HepG2 (cell line): Measurements from ENCODE around the gene ISOC2. TPM values are rescaled to one million over a fixed set of nuclear protein-coding genes. Genes with fewer than 3 reads are reported as not detected.

Source experiments
- AGO1 ChIP-seq: fragments of 200-400 bp; formaldehyde crosslinking; IDR thresholded peaks from 2 replicates; pipeline ENCODE4 v1.6.1; 2017; ENCODE audit warnings: mild to moderate bottlenecking, low read depth, low read length, moderate library complexity; ENCODE audit not compliant: poor library complexity, severe bottlenecking
- GZF1 ChIP-seq: sonication (generic); formaldehyde crosslinking; IDR thresholded peaks from 2 replicates; pipeline ENCODE4 v1.5.1; 2020; ENCODE audit warnings: mild to moderate bottlenecking, missing genetic modification reagents
- HMG20A ChIP-seq: IDR thresholded peaks from 2 replicates; pipeline ENCODE4 v1.6.1; 2016; ENCODE audit warnings: borderline replicate concordance
- HMGA1 ChIP-seq: sonication (generic); formaldehyde crosslinking; conservative IDR thresholded peaks from 2 replicates; pipeline ENCODE4 v1.4.0; 2020; ENCODE audit warnings: missing genetic modification reagents
- JUNB ChIP-seq: sonication (generic); formaldehyde crosslinking; IDR thresholded peaks from 2 replicates; pipeline ENCODE4 v1.8.0; 2022; ENCODE audit warnings: missing genetic modification reagents, mild to moderate bottlenecking, borderline replicate concordance
- KAT8 ChIP-seq: IDR thresholded peaks from 2 replicates; pipeline ENCODE4 v1.6.1; 2016; ENCODE audit warnings: missing genetic modification reagents, missing compliant biosample characterization
- NR1H2 ChIP-seq: sonication (generic); formaldehyde crosslinking; IDR thresholded peaks from 2 replicates; pipeline ENCODE4 v1.8.1; 2022; ENCODE audit warnings: low read depth, missing genetic modification reagents, borderline replicate concordance
- SP2 ChIP-seq: sonication (generic); formaldehyde crosslinking; IDR thresholded peaks from 2 replicates; pipeline ENCODE4 v1.5.1; 2020; ENCODE audit warnings: mild to moderate bottlenecking, missing genetic modification reagents
- SRSF9 ChIP-seq: fragments of 200-400 bp; formaldehyde crosslinking; IDR thresholded peaks from 2 replicates; pipeline ENCODE4 v1.6.1; 2018; ENCODE audit warnings: borderline replicate concordance, mild to moderate bottlenecking, low read depth, low read length; ENCODE audit not compliant: insufficient read depth, poor library complexity, severe bottlenecking
- ZBTB21 ChIP-seq: sonication (generic); formaldehyde crosslinking; IDR thresholded peaks from 2 replicates; pipeline ENCODE4 v1.4.0; 2020; ENCODE audit warnings: missing genetic modification reagents
- ZBTB7B ChIP-seq: sonication (generic); formaldehyde crosslinking; IDR thresholded peaks from 2 replicates; pipeline ENCODE4 v1.4.0; 2020; ENCODE audit warnings: missing genetic modification reagents
- ZSCAN25 ChIP-seq: sonication (generic); formaldehyde crosslinking; IDR thresholded peaks from 2 replicates; pipeline ENCODE4 v1.8.0; 2022; ENCODE audit warnings: mild to moderate bottlenecking, missing genetic modification reagents
- ZSCAN9 ChIP-seq: IDR thresholded peaks from 2 replicates; pipeline ENCODE4 v1.6.1; 2016; ENCODE audit warnings: borderline replicate concordance
- polyA plus RNA-seq, 8 experiments: library from polyadenylated mRNA; depleted of rRNA in 3 of 8; stranded (reverse) in 7 of 8; unstranded in 1 of 8; fragments of >200 nt; fragmentation: Illumina TruSeq in 4 of 8; extraction: Trizol in 4 of 8; gene quantifications; 2 replicates each; pipeline versions ENCODE4 v1.2.1 to v1.2.3, GENCODE V29; 2011 to 2016; ENCODE audit warnings: low read depth in 4 of 8, missing spikeins in 1 of 8, mixed read lengths in 1 of 8; ENCODE audit not compliant: insufficient read depth in 1 of 8
- total RNA-seq, 5 experiments: library from RNA; depleted of rRNA; stranded (reverse); fragments of >200 nt; fragmentation: Illumina TruSeq; extraction: Trizol; gene quantifications; 2 replicates each; pipeline ENCODE4 v1.2.3, GENCODE V29; 2016; ENCODE audit warnings: low read depth in 1 of 5
- TF ChIP-seq, protein P1 (sequence below): sonication (generic); formaldehyde crosslinking; IDR thresholded peaks from 2 replicates; pipeline ENCODE4 v1.5.1; 2020; ENCODE audit warnings: mild to moderate bottlenecking, missing genetic modification reagents
- TF ChIP-seq, protein P2 (sequence below): sonication (generic); formaldehyde crosslinking; IDR thresholded peaks from 2 replicates; pipeline ENCODE4 v1.4.0; 2020; ENCODE audit warnings: missing genetic modification reagents, borderline replicate concordance
- TF ChIP-seq, protein P3 (sequence below): sonication (generic); formaldehyde crosslinking; IDR thresholded peaks from 2 replicates; pipeline ENCODE4 v1.4.0; 2020; ENCODE audit warnings: missing genetic modification reagents
- TF ChIP-seq, protein P4 (sequence below): sonication (generic); formaldehyde crosslinking; IDR thresholded peaks from 2 replicates; pipeline ENCODE4 v1.4.0; 2020; ENCODE audit warnings: mild to moderate bottlenecking, missing genetic modification reagents
- TF ChIP-seq, protein P5 (sequence below): sonication (generic); formaldehyde crosslinking; conservative IDR thresholded peaks from 2 replicates; pipeline ENCODE4 v1.8.0; 2022; ENCODE audit warnings: missing genetic modification reagents

ISOC2 gene
- total and polyA plus RNA-seq, 2 of the 13 experiments (the other 11 are each of a cell fraction or from before 2014, with no cell fraction given) = 76.8 to 105 TPM

DNA sequence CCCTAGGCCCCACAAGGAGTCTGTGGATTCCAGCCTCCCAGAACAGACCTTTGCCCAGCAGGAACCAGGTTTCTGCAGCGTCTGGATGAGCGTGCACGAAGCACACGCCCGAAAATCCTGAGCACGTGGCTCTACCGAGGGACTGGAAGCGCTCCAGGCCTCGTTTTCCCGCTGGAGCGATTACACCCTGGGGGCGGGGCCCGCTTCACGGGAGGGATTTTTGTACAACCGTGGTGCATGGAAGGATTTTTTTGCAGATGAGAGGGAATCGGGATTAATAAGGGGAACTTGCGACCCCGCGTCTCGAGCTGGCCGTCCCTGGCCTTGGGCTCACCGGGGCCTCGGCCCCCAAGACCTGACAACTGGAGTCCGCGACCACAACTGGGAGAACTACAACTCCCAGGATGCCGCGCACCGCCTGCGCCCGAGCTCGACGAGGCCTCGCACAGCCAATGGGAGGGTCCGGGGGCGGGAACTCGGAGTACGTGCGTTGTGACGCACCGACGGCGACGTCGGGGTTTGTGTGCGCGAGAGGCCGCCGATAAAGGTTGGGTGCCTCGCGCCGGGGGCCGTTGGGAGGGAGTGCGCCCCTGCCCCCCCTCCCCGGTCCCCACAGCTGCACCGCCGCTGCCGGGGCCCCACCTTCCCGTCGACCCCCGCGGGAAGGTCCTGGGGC lies 14.8 kb upstream of the ISOC2 start, which contains the start of gene ZNF628 (continued):
- TF ChIP-seq, protein P1, sequence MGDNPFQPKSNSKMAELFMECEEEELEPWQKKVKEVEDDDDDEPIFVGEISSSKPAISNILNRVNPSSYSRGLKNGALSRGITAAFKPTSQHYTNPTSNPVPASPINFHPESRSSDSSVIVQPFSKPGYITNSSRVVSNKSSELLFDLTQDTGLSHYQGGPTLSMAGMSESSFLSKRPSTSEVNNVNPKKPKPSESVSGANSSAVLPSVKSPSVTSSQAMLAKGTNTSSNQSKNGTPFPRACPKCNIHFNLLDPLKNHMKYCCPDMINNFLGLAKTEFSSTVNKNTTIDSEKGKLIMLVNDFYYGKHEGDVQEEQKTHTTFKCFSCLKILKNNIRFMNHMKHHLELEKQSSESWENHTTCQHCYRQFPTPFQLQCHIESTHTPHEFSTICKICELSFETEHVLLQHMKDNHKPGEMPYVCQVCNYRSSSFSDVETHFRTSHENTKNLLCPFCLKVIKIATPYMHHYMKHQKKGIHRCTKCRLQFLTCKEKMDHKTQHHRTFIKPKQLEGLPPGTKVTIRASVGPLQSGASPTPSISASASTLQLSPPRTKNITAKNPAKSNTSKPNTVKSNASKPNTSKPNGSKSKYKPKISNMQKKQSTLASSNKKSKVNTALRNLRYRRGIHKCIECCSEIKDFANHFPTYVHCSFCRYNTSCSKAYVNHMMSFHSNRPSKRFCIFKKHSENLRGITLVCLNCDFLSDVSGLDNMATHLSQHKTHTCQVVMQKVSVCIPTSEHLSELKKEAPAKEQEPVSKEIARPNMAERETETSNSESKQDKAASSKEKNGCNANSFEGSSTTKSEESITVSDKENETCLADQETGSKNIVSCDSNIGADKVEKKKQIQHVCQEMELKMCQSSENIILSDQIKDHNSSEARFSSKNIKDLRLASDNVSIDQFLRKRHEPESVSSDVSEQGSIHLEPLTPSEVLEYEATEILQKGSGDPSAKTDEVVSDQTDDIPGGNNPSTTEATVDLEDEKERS (CRISPR knock-in tag) = 0 out of 2 replicates have a peak, but pooled peaks have one; percentile 53
- TF ChIP-seq KAT8 (CRISPR knock-in tag) (peak; percentile 88), AGO1 (no peak), ZSCAN9 (CRISPR knock-in tag) (peak; percentile 62), NR1H2 (no peak), HMG20A (CRISPR knock-in tag) (no peak), GZF1 (CRISPR knock-in tag) (0 out of 2 replicates have a peak, but pooled peaks have one; percentile 64), JUNB (CRISPR knock-in tag) (no peak), ZBTB21 (CRISPR knock-in tag) (no peak), ZSCAN25 (CRISPR knock-in tag) (no peak), SP2 (peak; percentile 93), SRSF9 (no peak), HMGA1 (CRISPR knock-in tag) (no peak), ZBTB7B (CRISPR knock-in tag) (peak; percentile 61; the same call in 1 of the 2 replicates)
- TF ChIP-seq, protein P2, sequence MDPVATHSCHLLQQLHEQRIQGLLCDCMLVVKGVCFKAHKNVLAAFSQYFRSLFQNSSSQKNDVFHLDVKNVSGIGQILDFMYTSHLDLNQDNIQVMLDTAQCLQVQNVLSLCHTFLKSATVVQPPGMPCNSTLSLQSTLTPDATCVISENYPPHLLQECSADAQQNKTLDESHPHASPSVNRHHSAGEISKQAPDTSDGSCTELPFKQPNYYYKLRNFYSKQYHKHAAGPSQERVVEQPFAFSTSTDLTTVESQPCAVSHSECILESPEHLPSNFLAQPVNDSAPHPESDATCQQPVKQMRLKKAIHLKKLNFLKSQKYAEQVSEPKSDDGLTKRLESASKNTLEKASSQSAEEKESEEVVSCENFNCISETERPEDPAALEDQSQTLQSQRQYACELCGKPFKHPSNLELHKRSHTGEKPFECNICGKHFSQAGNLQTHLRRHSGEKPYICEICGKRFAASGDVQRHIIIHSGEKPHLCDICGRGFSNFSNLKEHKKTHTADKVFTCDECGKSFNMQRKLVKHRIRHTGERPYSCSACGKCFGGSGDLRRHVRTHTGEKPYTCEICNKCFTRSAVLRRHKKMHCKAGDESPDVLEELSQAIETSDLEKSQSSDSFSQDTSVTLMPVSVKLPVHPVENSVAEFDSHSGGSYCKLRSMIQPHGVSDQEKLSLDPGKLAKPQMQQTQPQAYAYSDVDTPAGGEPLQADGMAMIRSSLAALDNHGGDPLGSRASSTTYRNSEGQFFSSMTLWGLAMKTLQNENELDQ (CRISPR knock-in tag) = no peak
- TF ChIP-seq, protein P3, sequence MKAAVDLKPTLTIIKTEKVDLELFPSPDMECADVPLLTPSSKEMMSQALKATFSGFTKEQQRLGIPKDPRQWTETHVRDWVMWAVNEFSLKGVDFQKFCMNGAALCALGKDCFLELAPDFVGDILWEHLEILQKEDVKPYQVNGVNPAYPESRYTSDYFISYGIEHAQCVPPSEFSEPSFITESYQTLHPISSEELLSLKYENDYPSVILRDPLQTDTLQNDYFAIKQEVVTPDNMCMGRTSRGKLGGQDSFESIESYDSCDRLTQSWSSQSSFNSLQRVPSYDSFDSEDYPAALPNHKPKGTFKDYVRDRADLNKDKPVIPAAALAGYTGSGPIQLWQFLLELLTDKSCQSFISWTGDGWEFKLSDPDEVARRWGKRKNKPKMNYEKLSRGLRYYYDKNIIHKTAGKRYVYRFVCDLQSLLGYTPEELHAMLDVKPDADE (CRISPR knock-in tag) = peak; percentile 82; the same call in 1 of the 2 replicates
- TF ChIP-seq, protein P4, sequence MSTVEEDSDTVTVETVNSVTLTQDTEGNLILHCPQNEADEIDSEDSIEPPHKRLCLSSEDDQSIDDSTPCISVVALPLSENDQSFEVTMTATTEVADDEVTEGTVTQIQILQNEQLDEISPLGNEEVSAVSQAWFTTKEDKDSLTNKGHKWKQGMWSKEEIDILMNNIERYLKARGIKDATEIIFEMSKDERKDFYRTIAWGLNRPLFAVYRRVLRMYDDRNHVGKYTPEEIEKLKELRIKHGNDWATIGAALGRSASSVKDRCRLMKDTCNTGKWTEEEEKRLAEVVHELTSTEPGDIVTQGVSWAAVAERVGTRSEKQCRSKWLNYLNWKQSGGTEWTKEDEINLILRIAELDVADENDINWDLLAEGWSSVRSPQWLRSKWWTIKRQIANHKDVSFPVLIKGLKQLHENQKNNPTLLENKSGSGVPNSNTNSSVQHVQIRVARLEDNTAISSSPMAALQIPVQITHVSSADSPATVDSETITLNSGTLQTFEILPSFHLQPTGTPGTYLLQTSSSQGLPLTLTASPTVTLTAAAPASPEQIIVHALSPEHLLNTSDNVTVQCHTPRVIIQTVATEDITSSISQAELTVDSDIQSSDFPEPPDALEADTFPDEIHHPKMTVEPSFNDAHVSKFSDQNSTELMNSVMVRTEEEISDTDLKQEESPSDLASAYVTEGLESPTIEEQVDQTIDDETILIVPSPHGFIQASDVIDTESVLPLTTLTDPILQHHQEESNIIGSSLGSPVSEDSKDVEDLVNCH (CRISPR knock-in tag) = no peak
- TF ChIP-seq, protein P5, sequence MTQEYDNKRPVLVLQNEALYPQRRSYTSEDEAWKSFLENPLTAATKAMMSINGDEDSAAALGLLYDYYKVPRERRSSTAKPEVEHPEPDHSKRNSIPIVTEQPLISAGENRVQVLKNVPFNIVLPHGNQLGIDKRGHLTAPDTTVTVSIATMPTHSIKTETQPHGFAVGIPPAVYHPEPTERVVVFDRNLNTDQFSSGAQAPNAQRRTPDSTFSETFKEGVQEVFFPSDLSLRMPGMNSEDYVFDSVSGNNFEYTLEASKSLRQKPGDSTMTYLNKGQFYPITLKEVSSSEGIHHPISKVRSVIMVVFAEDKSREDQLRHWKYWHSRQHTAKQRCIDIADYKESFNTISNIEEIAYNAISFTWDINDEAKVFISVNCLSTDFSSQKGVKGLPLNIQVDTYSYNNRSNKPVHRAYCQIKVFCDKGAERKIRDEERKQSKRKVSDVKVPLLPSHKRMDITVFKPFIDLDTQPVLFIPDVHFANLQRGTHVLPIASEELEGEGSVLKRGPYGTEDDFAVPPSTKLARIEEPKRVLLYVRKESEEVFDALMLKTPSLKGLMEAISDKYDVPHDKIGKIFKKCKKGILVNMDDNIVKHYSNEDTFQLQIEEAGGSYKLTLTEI (CRISPR knock-in tag) = no peak
